ENCODE data around the gene LGALS13.

LGALS13 gene, protein sequence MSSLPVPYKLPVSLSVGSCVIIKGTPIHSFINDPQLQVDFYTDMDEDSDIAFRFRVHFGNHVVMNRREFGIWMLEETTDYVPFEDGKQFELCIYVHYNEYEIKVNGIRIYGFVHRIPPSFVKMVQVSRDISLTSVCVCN

GRCh38 chr19:39602224-39602623, at the start of gene LGALS13:
Gene LGALS13 (plus strand): TSS chr19:39602524. CDS start chr19:39602569, 45 bp downstream.
- DNase-seq: no peak

DNA sequence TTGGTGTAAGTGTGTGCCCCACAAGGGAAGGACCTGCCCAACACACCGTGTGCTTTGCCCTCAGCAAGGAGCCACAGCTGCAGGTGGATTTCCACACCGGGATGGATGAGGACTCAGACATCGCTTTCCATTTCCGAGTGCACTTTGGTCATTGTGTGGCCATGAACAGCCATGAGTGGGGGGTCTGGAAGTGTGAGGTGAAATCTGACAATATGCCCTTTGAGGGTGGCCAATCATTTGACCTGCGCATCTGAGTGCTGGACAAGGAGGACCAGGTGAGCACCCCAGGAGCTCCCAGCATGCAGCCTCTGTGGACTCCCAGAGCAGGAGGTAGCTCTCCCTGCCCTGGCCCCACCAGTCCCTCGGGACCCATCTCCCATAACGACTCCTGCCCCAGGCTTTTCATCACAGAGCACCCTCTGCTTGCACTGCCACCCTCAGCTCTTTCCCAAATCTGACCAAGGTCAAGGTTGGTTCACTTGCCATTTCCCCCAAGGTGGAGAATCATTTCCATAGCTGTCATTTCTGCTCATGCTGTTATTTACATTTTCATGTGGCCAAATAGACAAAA, 49.2 kb upstream of the LGALS13 start:
- no peak for DNase-seq

- no peak for DNase-seq
Measured at GRCh38 chr19:39554701-39555311, 47.5 kb upstream of the LGALS13 start.

- no peak for DNase-seq
Measured at GRCh38 chr19:39555883-39556282, 46.4 kb upstream of the LGALS13 start.

GRCh38 chr19:39557811-39558623, 44.3 kb upstream of the LGALS13 start:
- no peak for DNase-seq

DNA sequence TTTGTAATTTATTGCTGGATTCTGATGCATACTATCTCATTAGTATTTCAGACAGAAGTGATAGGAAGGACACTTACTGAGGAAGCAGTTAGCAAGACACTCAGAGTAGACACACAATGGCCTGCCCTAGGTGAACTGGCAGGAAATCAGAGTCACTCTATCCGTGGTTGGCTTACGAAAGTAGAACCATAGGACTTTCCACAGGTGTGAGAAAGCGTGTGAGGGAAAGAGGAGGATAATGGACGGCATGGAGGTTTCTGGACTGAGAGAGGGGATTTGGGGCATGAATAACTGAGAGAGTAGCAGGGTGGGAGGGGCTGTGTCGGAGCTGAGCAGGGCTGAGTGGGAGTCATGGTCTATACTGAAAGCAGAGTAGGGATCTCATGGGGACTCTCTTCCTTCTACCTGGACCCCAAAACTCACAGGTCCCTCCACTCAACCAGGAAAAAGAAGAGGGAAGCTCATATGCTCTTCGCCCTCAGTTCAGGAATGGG, 43.7 kb upstream of the LGALS13 start:
- no peak for DNase-seq

GRCh38 chr19:39563408-39563807, 38.9 kb upstream of the LGALS13 start:
- no peak for DNase-seq

DNA sequence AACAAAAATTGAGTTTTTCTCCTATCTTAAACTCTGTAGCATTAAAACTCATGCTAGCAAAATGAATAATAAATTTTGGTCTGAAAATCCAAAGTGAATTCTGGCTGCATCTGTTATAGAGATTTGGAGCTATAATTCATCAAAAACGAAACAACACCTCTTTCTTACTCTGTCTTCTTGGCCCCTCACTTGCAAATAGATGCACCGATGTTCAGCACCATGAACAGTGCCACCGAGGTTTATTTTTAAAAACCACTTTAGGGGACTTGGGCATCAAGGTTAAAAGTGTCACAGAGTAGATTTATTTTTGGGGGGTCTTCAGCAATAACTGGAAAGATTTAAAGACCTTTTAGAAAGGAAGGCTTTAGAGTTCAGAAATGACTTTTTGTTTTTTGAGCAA, 36.3 kb upstream of the LGALS13 start:
- no peak for DNase-seq

DNA sequence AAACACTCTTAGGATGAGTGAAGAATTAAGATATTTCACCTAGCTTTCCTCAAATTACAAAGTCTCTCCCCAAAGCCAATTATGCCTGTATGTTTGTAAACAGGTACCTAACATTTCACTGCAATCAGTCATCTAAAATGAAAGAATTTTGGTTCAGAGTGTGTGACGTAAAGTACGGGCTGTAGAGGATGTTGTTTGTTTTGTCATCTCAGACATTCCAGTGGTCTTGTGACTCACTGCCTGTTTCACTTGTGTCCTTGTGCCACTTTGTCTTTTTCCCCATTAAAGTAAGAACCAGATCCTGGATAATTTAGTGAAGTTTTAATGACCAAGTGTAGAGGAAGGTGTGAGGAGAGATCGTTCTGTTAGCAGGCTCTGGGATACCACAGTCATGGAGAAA, 33.7 kb upstream of the LGALS13 start:
- DNase-seq: no peak

- DNase-seq: no peak
Measured at GRCh38 chr19:39582442-39582841, 19.9 kb upstream of the LGALS13 start.

DNA sequence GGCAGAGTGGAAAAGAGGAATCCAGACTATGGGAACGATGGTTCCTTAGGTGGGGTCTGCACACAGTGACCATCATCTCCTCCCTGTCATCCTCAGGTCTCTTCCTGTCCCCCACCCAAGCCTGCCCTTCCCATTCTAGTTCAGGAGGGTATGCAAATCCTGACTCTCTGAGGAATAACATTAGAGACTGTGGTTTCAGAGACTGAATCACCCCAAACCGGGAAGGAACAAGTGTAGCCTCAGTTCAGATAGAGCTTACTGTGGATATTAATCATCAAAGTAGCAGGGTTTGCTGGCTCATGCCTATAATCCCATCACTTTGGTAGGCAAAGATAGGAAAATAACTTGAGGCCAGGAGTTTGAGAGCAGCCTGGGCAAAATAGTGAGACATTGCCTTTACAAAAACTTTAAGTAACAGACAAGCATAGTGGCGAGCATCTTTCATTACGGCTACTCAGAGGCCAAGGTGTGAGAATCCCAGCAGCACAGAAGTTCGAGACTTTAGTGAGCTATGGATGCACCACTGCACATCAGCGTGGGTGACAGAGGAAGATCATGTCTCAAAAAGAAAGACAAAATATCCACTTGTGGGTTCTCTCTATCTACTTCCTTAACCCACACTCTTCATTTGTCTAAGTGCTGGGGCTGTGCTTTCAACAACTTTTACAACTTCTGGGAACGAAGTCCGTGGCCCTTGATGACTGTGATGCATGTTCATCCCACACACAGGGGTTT, 19.3 kb upstream of the LGALS13 start:
- DNase-seq: no peak

DNA sequence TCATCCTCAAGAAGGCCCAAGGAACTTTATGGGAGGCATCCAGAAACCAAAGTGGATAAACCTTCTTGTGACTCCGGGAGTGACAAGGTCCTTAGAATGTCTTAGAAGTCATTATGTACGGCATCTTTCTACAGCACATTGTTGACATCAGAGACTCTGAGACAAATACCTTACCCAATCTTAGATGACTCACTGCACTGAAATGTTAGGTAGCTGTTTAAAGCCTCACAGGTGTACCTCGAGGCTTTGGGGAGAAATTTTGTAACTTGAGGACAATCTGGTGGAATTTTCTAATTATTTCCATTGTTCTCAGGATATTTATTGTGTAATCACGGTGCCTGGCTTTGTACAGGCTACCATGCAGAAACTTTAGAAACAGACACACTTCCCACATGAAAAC, 14.8 kb upstream of the LGALS13 start:
- DNase-seq: no peak

DNA sequence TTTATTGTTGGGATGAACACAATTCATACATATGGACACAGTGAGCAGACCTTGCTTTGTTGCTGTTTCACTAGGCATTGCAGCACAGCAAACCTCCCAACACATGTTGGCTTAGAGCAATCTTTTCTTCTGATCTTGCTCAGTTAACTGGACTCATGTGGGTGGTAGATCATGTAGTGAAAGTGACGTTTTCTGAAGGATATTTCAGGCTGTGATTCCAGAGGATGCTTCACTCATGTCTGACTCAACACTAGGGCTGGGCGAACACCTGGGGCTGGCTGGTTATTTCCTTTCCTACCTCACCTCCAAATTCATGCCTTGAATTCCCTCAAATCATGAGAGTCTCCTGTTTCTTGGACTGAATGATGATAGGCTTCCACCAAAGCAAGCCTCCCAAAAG, 14.3 kb upstream of the LGALS13 start:
- DNase-seq: no peak

GRCh38 chr19:39590265-39590664, 12.1 kb upstream of the LGALS13 start:
- DNase-seq: no peak

- no peak for DNase-seq
Measured at GRCh38 chr19:39592381-39592780, 9.9 kb upstream of the LGALS13 start.

- DNase-seq: no peak
Measured at GRCh38 chr19:39595950-39596349, 6.4 kb upstream of the LGALS13 start.

GRCh38 chr19:39596911-39597310, 5.4 kb upstream of the LGALS13 start:
- no peak for DNase-seq

DNA sequence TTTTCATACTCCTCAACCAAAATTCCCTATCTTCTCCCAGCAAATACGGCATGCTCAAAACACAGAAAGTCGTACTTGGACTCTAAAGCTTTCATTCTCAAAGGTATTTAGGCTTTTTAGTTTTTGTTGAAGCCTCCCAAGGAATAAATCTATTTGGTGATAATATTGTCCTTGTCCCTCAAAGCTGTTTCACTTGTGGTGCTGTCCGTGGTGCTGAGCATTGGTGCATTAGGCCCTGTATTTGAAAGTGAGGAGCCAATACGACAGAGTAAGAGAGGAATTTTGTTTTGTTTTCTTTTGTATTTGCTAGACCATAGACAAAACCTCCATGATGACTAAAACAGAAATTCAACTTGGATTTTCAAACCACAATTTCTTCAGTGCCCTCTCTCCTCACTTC, 3.2 kb upstream of the LGALS13 start:
- no peak for DNase-seq

- no peak for DNase-seq
Measured at GRCh38 chr19:39603825-39604224, 1.5 kb downstream of the LGALS13 start.

GRCh38 chr19:39607021-39607420, 4.7 kb downstream of the LGALS13 start:
- no peak for DNase-seq

- no peak for DNase-seq
Measured at GRCh38 chr19:39607561-39607960, 5.2 kb downstream of the LGALS13 start.

DNA sequence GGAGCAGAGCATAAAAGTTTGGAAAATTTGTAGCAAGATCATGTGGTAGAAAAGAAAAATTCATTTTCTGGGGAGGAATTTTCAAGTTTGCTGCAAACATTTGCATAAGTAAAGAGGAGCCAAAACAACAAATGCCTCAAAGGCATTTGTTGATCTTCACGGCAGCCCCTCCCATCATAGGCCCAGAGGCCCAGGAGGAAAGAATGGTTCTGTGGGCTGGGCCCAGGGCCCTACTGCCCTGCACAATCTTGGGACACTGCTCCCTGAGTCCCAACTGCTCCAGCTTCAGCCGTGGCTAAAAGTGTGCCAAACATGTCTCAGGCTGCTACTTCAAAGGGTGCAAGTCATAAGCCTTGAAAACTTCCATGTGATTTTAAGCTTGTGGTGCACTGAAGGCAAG, 11.3 kb downstream of the LGALS13 start:
- no peak for DNase-seq

DNA sequence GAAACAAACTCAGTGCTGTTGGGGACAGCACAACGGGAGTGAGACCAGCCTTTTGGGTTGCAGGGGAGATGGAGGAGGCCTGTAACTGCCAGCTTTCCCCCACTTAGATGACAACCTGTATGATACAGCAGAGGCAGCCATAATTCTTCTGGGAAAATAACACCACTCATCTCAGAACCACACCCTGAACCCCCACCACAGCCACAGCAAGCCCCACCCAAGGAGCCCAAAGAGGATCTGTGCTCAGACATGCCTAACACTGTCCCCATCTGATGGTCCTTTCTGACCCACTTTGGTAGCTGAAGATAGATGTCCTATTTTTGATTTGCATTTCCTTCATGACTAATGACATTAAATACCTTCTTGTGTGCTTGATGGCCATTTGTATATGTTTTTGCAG, 15.4 kb downstream of the LGALS13 start:
- DNase-seq: no peak
